Fibroblast of skin of left biceps (primary cell): Measurements from ENCODE around the gene FRMD6.
A peak's percentile ranks its signal among the peaks of the same experiment; 100 is the strongest.

Experiments used
- DNase-seq, 2 experiments: peaks; one replicate each; pipeline ENCODE4 v3.0.0-alpha.2; 2013; ENCODE audit warnings: low read depth in 2 of 2

Gene FRMD6

GRCh38 chr14:51776102-51776894, 124.6 kb downstream of the FRMD6 start:
- DNase-seq: peak in 1 of 2 experiments; percentile 30

- DNase-seq: peak; percentile 29
Measured at GRCh38 chr14:51780006-51780692, 128.4 kb downstream of the FRMD6 start.
